Measurements from ENCODE around the gene CYP1A1. TPM values are rescaled to one million over a fixed set of nuclear protein-coding genes. Genes with fewer than 3 reads are reported as not detected.
"Not testable (repeated sequence)": the region's sequence is repeated elsewhere in the genome, so short reads cannot be mapped to it uniquely, and the experiment has no call there.

The CYP1A1 gene
- total and polyA plus RNA-seq, 9 of the 15 experiments (the other 6 are each of a cell fraction or from before 2014, with no cell fraction given): 0.04 to 0.13 (median 0.05) TPM; not detected in 5

GRCh38 chr15:74729372-74729771, 4.0 kb upstream of the CYP1A1 start:
- H3K79me2 ChIP-seq (ENCODE audit: control insufficient read depth, insufficient read depth, low read length); intact Hi-C loops (cut with micrococcal nuclease); H3K9me3 ChIP-seq (replicated peaks; ENCODE audit: control insufficient read depth, insufficient read depth, low read depth, low read length); ATAC-seq; H3K9ac ChIP-seq (ENCODE audit: insufficient read depth in 1 of 2, low read depth in 2 of 2, low read length in 2 of 2); DNase-seq (ENCODE audit: extremely low read depth in 1 of 4, low spot score in 3 of 4); in situ Hi-C loops (cut with MboI); BruUV-seq (replicated peaks); H2AFZ ChIP-seq (ENCODE audit: low read depth, low read length); H3K4me2 ChIP-seq (ENCODE audit: insufficient read depth, low read length); H3K9me1 ChIP-seq (ENCODE audit: control insufficient read depth, insufficient read depth, low read length); CTCF ChIA-PET (ENCODE audit: low intra/inter-chr PET ratio); H3K36me3 ChIP-seq (ENCODE audit: control insufficient read depth, insufficient read depth, low read length); H3K4me3 ChIP-seq; H3K27ac ChIP-seq (ENCODE audit: extremely low read depth, low read depth, low read length); POLR2A ChIA-PET; H4K20me1 ChIP-seq (replicated peaks; ENCODE audit: control insufficient read depth, insufficient read depth, low read length): not testable (repeated sequence)
- FAIRE-seq: peak; percentile 15
- Histone ChIP-seq H3K27me3 (ENCODE audit: control insufficient read depth in 2 of 2, insufficient read depth in 2 of 2, low read length in 2 of 2) (peaks cover 43 to 75% of the 10 kb centered on the region in 2 experiments; a peak in 4 of 5 replicates), H3K4me1 (replicated peaks in 1 of 2; ENCODE audit: control insufficient read depth in 2 of 2, insufficient read depth in 2 of 2, low read length in 2 of 2) (peaks cover 5 to 16% of the 10 kb centered on the region in 2 experiments; a peak in 2 of 5 replicates)
- WGBS (ENCODE audit: insufficient coverage, low coverage, missing lambda C conversion rate): 9% methylated on average over 5 of the region's 6 CpGs
- TF ChIP-seq CBFA2T2 (conservative IDR thresholded peaks at IDR 0.05): 0 out of 2 replicates have a peak, but pooled peaks have one; percentile 17

GRCh38 chr15:74728699-74729098, 3.4 kb upstream of the CYP1A1 start:
- BruUV-seq (replicated peaks); intact Hi-C loops (cut with micrococcal nuclease); ATAC-seq; H3K9ac ChIP-seq (ENCODE audit: insufficient read depth in 1 of 2, low read depth in 2 of 2, low read length in 2 of 2); H3K9me1 ChIP-seq (ENCODE audit: control insufficient read depth, insufficient read depth, low read length); H2AFZ ChIP-seq (ENCODE audit: low read depth, low read length); DNase-seq (ENCODE audit: extremely low read depth in 1 of 4, low spot score in 3 of 4); H3K27ac ChIP-seq (ENCODE audit: extremely low read depth, low read depth, low read length); POLR2A ChIA-PET; H3K79me2 ChIP-seq (ENCODE audit: control insufficient read depth, insufficient read depth, low read length); H3K4me3 ChIP-seq; H3K9me3 ChIP-seq (replicated peaks; ENCODE audit: control insufficient read depth, insufficient read depth, low read depth, low read length); FAIRE-seq; CTCF ChIA-PET (ENCODE audit: low intra/inter-chr PET ratio); H3K4me2 ChIP-seq (ENCODE audit: insufficient read depth, low read length); H4K20me1 ChIP-seq (replicated peaks; ENCODE audit: control insufficient read depth, insufficient read depth, low read length); in situ Hi-C loops (cut with MboI); H3K36me3 ChIP-seq (ENCODE audit: control insufficient read depth, insufficient read depth, low read length): not testable (repeated sequence)
- Histone ChIP-seq H3K27me3 (ENCODE audit: control insufficient read depth in 2 of 2, insufficient read depth in 2 of 2, low read length in 2 of 2) (peaks cover 40 to 69% of the 10 kb centered on the region in 2 experiments; a peak in 4 of 5 replicates), H3K4me1 (replicated peaks in 1 of 2; ENCODE audit: control insufficient read depth in 2 of 2, insufficient read depth in 2 of 2, low read length in 2 of 2) (peaks cover 5 to 16% of the 10 kb centered on the region in 2 experiments; a peak in 2 of 5 replicates)
- WGBS (ENCODE audit: insufficient coverage, low coverage, missing lambda C conversion rate): 37% methylated on average over 7 of the region's 30 CpGs
